ENCODE results near the gene CRYBB1.
A peak's percentile ranks its signal among the peaks of the same experiment; 100 is the strongest.
"Not testable (repeated sequence)": the region's sequence is repeated elsewhere in the genome, so short reads cannot be mapped to it uniquely, and the experiment has no call there.

CRYBB1 gene

DNA sequence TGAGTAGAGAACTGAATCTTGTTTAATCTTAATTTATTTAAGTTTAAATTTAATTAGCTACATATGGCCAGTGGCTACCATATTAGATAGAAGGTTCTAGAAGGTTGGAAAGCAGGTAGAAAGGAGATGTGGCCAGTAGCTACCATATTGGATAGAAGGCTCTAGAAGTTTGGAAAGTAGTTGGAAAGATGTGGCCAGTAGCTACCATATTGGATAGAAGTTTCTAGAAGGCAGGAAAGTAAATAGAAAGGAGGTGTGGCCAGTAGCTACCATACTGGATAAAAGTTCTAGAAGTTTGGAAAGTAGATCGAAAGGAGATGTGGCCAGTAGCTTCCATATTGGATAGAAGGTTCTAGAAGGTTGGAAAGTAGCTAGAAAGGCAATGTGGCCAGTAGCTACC is 6.2 kb upstream of the CRYBB1 start:
- no peak overlapping the region for H3K27ac Mint-ChIP-seq
- H3K4me1 Mint-ChIP-seq (ENCODE audit: low read depth), result peaks cover 5% of the 10 kb centered on the region
- no peak overlapping the region for H3K4me3 Mint-ChIP-seq

GRCh38 chr22:26621663-26622062 is 3.8 kb upstream of the CRYBB1 start, which contains the start of gene CRYBA4:
Gene CRYBA4 (plus strand): TSS chr22:26621963. CDS start chr22:26622597, 634 bp downstream.
- DNase-seq (ENCODE audit: low spot score), result no peak
- peaks cover 2% of the 10 kb centered on the region for H3K27me3 Mint-ChIP-seq (ENCODE audit: low read depth)
- H3K4me1 Mint-ChIP-seq (ENCODE audit: low read depth), result peaks cover 5% of the 10 kb centered on the region
- H3K36me3 Mint-ChIP-seq (ENCODE audit: low read depth), result no peaks in the 10 kb centered on the region
- no peak within 1 kb of the TSS for H3K4me3 Mint-ChIP-seq
- no peak within 1 kb of the TSS for H3K27ac Mint-ChIP-seq
- H3K9me3 Mint-ChIP-seq, result no peaks in the 10 kb centered on the region

More for the DNA sequence above, 6.2 kb upstream of the CRYBB1 start:
- no peaks in the 10 kb centered on the region for H3K36me3 Mint-ChIP-seq (ENCODE audit: low read depth)
- no peaks in the 10 kb centered on the region for H3K9me3 Mint-ChIP-seq
- H3K27me3 Mint-ChIP-seq (ENCODE audit: low read depth), result peaks cover 2% of the 10 kb centered on the region
- no peak for DNase-seq (ENCODE audit: low spot score)

DNA sequence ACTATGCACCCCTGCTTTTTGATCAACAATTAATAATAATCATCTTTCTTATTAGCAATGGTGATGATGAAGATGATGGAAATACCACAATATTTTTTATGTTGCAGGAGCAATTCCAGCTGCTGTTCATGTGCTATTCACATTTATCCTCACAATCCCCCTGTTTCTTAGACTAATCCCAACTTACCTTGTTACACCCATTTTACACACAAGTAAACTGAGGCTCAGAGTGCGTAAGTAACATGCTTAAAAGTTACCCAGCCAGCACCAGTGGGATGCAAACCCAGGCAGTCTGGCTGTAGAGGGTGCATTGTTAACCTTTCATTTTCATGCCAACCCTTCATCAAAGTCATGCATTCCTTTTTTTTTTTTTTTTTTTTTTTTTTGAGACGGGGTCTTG is 2.4 kb upstream of the CRYBB1 start:
- Mint-ChIP-seq H3K27me3 (ENCODE audit: low read depth) (peaks cover 2% of the 10 kb centered on the region), H3K9me3 (no peaks in the 10 kb centered on the region), H3K27ac (no peak overlapping the region), H3K4me3 (no peak overlapping the region), H3K4me1 (ENCODE audit: low read depth) (peaks cover 5% of the 10 kb centered on the region), H3K36me3 (ENCODE audit: low read depth) (no peaks in the 10 kb centered on the region)
- DNase-seq (ENCODE audit: low spot score), result no peak

DNA sequence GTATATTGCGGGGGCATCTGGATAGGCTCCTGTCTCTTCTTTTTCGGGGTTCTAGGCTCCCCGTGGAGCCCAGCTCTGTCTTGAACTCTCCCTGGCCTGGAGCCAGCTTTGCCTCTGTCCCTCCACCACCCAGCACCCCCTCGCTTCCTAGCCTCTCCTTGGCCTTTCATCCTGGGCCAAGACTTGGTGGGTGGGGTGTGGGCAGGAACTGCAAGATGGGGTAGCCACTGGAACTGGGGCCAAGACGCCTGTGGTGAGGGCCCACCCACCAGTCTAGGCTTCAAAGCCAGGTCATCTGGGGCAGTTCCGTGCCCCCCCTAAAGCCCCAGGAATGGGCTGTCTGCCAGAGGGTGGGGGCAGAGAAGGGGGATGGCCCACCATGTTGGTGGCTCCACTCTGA is 1.7 kb upstream of the CRYBB1 start:
- no peaks in the 10 kb centered on the region for H3K9me3 Mint-ChIP-seq
- H3K4me1 Mint-ChIP-seq (ENCODE audit: low read depth), result peaks cover 6% of the 10 kb centered on the region

GRCh38 chr22:26618455-26618854 is 628 bp upstream of the CRYBB1 start:
- no peak for DNase-seq (ENCODE audit: low spot score)
- Mint-ChIP-seq H3K27ac (no peak overlapping the region), H3K36me3 (ENCODE audit: low read depth) (no peaks in the 10 kb centered on the region), H3K27me3 (ENCODE audit: low read depth) (peaks cover 6% of the 10 kb centered on the region), H3K9me3 (no peaks in the 10 kb centered on the region), H3K4me3 (no peak overlapping the region), H3K4me1 (ENCODE audit: low read depth) (peaks cover 6% of the 10 kb centered on the region)

More for the DNA sequence above, 1.7 kb upstream of the CRYBB1 start:
- Mint-ChIP-seq H3K27ac (no peak overlapping the region), H3K36me3 (ENCODE audit: low read depth) (no peaks in the 10 kb centered on the region), H3K27me3 (ENCODE audit: low read depth) (peaks cover 2% of the 10 kb centered on the region), H3K4me3 (no peak overlapping the region)
- DNase-seq (ENCODE audit: low spot score), result no peak

DNA sequence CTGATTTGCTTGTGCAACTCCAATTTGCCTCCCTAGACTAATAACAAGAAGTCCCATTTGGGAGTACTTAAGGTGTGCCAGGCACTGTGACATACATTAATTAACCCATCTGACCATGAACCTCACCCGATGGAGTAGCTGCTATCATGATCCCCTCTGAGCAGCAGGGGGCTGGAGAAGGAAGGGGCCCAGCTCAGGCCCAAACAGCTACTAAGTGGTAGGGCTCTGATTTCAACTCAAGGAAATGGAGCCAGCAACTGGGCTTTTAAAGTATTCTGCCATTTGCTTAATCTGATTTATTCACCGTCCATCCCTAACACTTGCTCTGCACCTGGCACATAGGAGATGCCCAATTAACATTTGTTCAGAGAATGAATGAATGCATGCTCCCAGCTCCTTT is 1.2 kb downstream of the CRYBB1 start:
- Mint-ChIP-seq H3K4me3 (no peak overlapping the region), H3K27ac (no peak overlapping the region), H3K4me1 (ENCODE audit: low read depth) (peaks cover 8% of the 10 kb centered on the region)

GRCh38 chr22:26615830-26616435 is 1.9 kb downstream of the CRYBB1 start:
- Mint-ChIP-seq H3K4me3 (no peak overlapping the region), H3K36me3 (ENCODE audit: low read depth) (no peaks in the 10 kb centered on the region), H3K27ac (no peak overlapping the region), H3K9me3 (no peaks in the 10 kb centered on the region), H3K4me1 (ENCODE audit: low read depth) (peaks cover 8% of the 10 kb centered on the region), H3K27me3 (ENCODE audit: low read depth) (peaks cover 8% of the 10 kb centered on the region)
- no peak for DNase-seq (ENCODE audit: low spot score)

More for the DNA sequence above, 1.2 kb downstream of the CRYBB1 start:
- Mint-ChIP-seq H3K27me3 (ENCODE audit: low read depth) (peaks cover 8% of the 10 kb centered on the region), H3K9me3 (no peaks in the 10 kb centered on the region), H3K36me3 (ENCODE audit: low read depth) (no peaks in the 10 kb centered on the region)
- no peak for DNase-seq (ENCODE audit: low spot score)

GRCh38 chr22:26615149-26615548 is 2.7 kb downstream of the CRYBB1 start:
- Mint-ChIP-seq H3K27me3 (ENCODE audit: low read depth) (peaks cover 8% of the 10 kb centered on the region), H3K4me3 (no peak overlapping the region), H3K27ac (no peak overlapping the region), H3K9me3 (no peaks in the 10 kb centered on the region), H3K36me3 (ENCODE audit: low read depth) (no peaks in the 10 kb centered on the region), H3K4me1 (ENCODE audit: low read depth) (peaks cover 14% of the 10 kb centered on the region)
- DNase-seq (ENCODE audit: low spot score), result no peak

- no peaks in the 10 kb centered on the region for H3K9me3 Mint-ChIP-seq
- no peak overlapping the region for H3K27ac Mint-ChIP-seq
These were observed 3.5 kb downstream of the CRYBB1 start for GRCh38 chr22:26614322-26614721.

DNA sequence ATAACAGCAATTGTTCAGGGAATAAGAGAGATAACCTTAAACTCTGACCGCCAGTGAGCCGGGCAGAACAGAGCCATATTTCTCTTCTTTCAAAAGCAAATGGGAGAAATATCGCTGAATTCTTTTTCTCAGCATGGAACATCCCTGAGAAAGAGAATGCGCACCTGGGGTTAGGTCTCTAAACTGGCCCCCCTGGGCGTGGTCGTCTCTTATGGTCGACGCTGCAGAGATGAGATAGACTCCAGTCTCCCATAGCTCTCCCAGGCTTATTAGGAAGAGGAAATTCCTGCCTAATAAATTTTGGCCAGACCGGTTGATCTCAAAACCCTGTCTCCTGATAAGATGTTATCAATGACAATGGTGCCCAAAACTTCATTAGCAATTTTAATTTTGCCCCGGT is 4.1 kb downstream of the CRYBB1 start:
- not testable (repeated sequence) for H3K4me3 Mint-ChIP-seq; H3K36me3 Mint-ChIP-seq (ENCODE audit: low read depth); DNase-seq (ENCODE audit: low spot score); H3K27ac Mint-ChIP-seq; H3K9me3 Mint-ChIP-seq
- Mint-ChIP-seq H3K27me3 (ENCODE audit: low read depth) (peaks cover 11% of the 10 kb centered on the region), H3K4me1 (ENCODE audit: low read depth) (peaks cover 20% of the 10 kb centered on the region)

More at GRCh38 chr22:26614322-26614721, 3.5 kb downstream of the CRYBB1 start:
- no peak for DNase-seq (ENCODE audit: low spot score)
- H3K27me3 Mint-ChIP-seq (ENCODE audit: low read depth), result peaks cover 9% of the 10 kb centered on the region
- H3K4me1 Mint-ChIP-seq (ENCODE audit: low read depth), result peaks cover 18% of the 10 kb centered on the region
- H3K4me3 Mint-ChIP-seq, result no peak overlapping the region
- no peaks in the 10 kb centered on the region for H3K36me3 Mint-ChIP-seq (ENCODE audit: low read depth)

GRCh38 chr22:26612652-26613051 is 5.2 kb downstream of the CRYBB1 start:
- H3K4me1 Mint-ChIP-seq (ENCODE audit: low read depth), result peaks cover 18% of the 10 kb centered on the region
- no peak overlapping the region for H3K4me3 Mint-ChIP-seq
- no peaks in the 10 kb centered on the region for H3K36me3 Mint-ChIP-seq (ENCODE audit: low read depth)
- no peak overlapping the region for H3K27ac Mint-ChIP-seq
- peaks cover 16% of the 10 kb centered on the region for H3K27me3 Mint-ChIP-seq (ENCODE audit: low read depth)
- DNase-seq (ENCODE audit: low spot score), result no peak
- H3K9me3 Mint-ChIP-seq, result no peaks in the 10 kb centered on the region

DNA sequence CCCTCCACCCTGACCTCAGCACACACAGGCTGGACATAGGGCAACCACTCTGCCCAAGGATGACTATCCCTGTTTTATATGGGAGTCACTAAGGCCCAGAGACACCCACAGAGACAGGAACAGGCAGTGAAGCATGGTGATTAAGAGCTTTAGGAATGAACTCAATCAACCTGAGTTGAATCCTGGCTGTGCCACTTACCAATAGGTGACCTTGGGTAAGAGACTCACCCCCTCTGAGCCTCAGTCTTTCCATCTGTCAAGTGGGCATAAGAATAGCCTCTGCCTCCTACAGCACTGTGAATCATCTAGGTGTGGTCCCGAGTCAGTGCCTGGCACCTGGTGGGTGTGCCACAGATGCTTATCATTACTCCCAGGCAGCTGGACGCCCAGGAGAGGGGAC is 6.8 kb downstream of the CRYBB1 start:
- Mint-ChIP-seq H3K27ac (no peak overlapping the region), H3K27me3 (ENCODE audit: low read depth) (peaks cover 14% of the 10 kb centered on the region), H3K4me3 (no peak overlapping the region), H3K9me3 (no peaks in the 10 kb centered on the region), H3K36me3 (ENCODE audit: low read depth) (no peaks in the 10 kb centered on the region), H3K4me1 (ENCODE audit: low read depth) (peaks cover 16% of the 10 kb centered on the region)
- no peak for DNase-seq (ENCODE audit: low spot score)

DNA sequence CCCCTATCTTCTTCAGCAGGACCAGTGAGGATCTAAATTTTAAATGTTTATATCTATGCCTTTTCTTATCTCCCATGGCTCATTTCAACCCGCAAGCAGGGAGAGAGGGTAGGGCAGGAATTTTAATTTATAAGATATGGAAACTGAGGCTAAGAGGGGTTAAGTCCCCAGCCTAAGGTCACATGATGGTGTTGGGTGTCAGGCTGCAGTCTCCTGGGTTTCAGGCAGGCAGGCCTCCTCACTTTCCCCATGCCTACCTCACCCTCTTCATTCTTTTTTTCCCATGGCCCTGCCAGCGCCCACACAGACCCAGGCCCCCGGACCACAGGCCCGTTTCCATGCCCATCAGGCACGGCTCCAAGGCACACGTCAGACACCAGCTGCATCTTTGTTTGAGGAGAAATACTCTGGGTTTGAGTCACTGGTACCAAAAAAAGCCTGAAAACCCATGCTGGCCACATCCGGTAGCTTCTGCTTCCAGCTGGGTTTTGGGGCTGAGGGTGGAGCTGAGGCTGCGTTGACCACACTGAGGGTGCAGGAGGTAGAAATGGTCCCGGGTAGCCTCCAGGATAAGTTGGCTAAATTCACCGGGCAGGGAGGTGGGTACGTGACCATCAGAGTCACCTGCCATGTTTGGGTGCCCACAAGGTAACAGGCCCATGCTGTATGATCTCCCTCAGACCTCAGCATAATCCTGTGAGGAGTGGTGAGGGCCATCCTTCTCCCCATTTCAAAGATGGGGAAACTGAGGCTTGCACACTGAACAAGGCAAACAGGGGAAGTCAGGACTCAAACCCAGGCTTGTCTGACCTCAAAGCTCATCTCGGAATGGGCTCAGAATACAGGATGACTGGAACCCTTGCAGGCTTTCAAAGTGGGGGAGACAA is 7.5 kb downstream of the CRYBB1 start:
- Mint-ChIP-seq H3K9me3 (no peaks in the 10 kb centered on the region), H3K27ac (peak overlapping the region; percentile 85), H3K4me3 (peak overlapping the region; percentile 55), H3K4me1 (ENCODE audit: low read depth) (peaks cover 16% of the 10 kb centered on the region), H3K36me3 (ENCODE audit: low read depth) (no peaks in the 10 kb centered on the region), H3K27me3 (ENCODE audit: low read depth) (peaks cover 14% of the 10 kb centered on the region)
- DNase-seq (ENCODE audit: low spot score), result peak; percentile 46

- DNase-seq (ENCODE audit: low spot score), result no peak
- Mint-ChIP-seq H3K9me3 (no peaks in the 10 kb centered on the region), H3K36me3 (ENCODE audit: low read depth) (no peaks in the 10 kb centered on the region), H3K27me3 (ENCODE audit: low read depth) (peaks cover 14% of the 10 kb centered on the region), H3K4me1 (ENCODE audit: low read depth) (peaks cover 17% of the 10 kb centered on the region), H3K27ac (peak overlapping the region; percentile 1), H3K4me3 (no peak overlapping the region)
These were observed 8.5 kb downstream of the CRYBB1 start for GRCh38 chr22:26609287-26609686.
